ENCODE measurements around the gene ZBED2. TPM values are rescaled to one million over a fixed set of nuclear protein-coding genes. Genes with fewer than 3 reads are reported as not detected.

The ZBED2 gene
- total RNA-seq, 4 donors from 2014 or later, result 0.35 TPM; not detected in 3

- DNase-seq, result no peak
- no peaks in the 10 kb centered on the region for H3K9me3 ChIP-seq
- no peaks in the 10 kb centered on the region for H3K4me1 ChIP-seq
- TF ChIP-seq POLR2A (IDR thresholded peaks at IDR 0.05), result no peak
- TF ChIP-seq, protein P1, sequence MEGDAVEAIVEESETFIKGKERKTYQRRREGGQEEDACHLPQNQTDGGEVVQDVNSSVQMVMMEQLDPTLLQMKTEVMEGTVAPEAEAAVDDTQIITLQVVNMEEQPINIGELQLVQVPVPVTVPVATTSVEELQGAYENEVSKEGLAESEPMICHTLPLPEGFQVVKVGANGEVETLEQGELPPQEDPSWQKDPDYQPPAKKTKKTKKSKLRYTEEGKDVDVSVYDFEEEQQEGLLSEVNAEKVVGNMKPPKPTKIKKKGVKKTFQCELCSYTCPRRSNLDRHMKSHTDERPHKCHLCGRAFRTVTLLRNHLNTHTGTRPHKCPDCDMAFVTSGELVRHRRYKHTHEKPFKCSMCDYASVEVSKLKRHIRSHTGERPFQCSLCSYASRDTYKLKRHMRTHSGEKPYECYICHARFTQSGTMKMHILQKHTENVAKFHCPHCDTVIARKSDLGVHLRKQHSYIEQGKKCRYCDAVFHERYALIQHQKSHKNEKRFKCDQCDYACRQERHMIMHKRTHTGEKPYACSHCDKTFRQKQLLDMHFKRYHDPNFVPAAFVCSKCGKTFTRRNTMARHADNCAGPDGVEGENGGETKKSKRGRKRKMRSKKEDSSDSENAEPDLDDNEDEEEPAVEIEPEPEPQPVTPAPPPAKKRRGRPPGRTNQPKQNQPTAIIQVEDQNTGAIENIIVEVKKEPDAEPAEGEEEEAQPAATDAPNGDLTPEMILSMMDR (IDR thresholded peaks at IDR 0.05), result no peak
- H3K27me3 ChIP-seq, result no peaks in the 10 kb centered on the region
- H3K4me3 ChIP-seq, result no peak overlapping the region
- intact Hi-C loops (cut with DNase I; ENCODE audit: low total_unique reads), result no loop called here
- no peak overlapping the region for H3K27ac ChIP-seq
- no peaks in the 10 kb centered on the region for H3K36me3 ChIP-seq
Observed at GRCh38 chr3:111592143-111592542, 3.0 kb downstream of the ZBED2 start.

DNA sequence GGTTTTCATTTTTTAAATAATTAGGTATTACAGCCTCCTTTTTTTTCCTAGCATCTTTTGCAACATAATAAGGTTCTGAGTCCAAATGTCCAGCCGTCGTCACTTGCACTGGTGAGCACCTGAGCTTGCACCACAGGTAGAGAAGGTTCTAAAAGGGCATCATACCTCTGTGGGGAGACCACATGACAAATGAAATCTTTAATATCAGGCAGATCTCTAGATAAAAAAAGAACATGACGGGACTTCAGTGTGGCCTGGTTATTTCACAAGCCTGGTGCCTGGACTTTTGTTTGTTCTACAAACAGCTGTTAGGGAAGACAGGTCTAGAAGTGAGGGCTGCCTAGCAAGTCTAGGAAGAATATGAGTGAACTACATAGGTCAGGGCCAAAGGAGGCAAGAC lies 3.6 kb downstream of the ZBED2 start:
- Histone ChIP-seq H3K27me3 (no peaks in the 10 kb centered on the region), H3K4me3 (no peak overlapping the region), H3K4me1 (no peaks in the 10 kb centered on the region), H3K27ac (no peak overlapping the region), H3K36me3 (no peaks in the 10 kb centered on the region), H3K9me3 (no peaks in the 10 kb centered on the region)
- intact Hi-C loops (cut with DNase I; ENCODE audit: low total_unique reads), result no loop called here
- DNase-seq, result no peak
- TF ChIP-seq POLR2A (IDR thresholded peaks at IDR 0.05), result no peak
- TF ChIP-seq, protein P1 (IDR thresholded peaks at IDR 0.05), result no peak

DNA sequence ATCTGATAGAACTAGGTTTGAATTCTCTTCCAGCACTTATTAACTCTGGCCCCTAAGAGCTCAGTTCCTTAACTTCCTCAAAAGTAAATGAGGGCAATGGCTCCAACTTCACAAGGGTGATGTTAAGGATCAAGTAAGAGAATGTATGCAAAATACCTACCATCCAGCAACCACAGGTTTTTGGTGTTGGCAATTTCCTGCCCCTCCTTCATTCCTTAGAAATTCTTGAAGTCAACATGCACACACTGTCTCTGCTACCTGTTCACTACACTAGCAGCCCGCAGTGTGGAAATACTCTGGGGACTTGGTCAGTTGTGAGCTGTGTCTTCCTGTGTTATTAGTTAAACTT lies 5.0 kb downstream of the ZBED2 start:
- no peak for TF ChIP-seq POLR2A (IDR thresholded peaks at IDR 0.05)
- TF ChIP-seq, protein P1 (IDR thresholded peaks at IDR 0.05), result no peak
- H3K4me1 ChIP-seq, result no peaks in the 10 kb centered on the region
- no peaks in the 10 kb centered on the region for H3K36me3 ChIP-seq
- no peak overlapping the region for H3K4me3 ChIP-seq
- DNase-seq, result no peak
- H3K27me3 ChIP-seq, result no peaks in the 10 kb centered on the region
- intact Hi-C loops (cut with DNase I; ENCODE audit: low total_unique reads), result no loop called here
- no peaks in the 10 kb centered on the region for H3K9me3 ChIP-seq
- no peak overlapping the region for H3K27ac ChIP-seq

GRCh38 chr3:111589303-111590142 lies 5.6 kb downstream of the ZBED2 start:
- TF ChIP-seq, protein P1 (IDR thresholded peaks at IDR 0.05), result no peak
- TF ChIP-seq POLR2A (IDR thresholded peaks at IDR 0.05), result no peak

DNA sequence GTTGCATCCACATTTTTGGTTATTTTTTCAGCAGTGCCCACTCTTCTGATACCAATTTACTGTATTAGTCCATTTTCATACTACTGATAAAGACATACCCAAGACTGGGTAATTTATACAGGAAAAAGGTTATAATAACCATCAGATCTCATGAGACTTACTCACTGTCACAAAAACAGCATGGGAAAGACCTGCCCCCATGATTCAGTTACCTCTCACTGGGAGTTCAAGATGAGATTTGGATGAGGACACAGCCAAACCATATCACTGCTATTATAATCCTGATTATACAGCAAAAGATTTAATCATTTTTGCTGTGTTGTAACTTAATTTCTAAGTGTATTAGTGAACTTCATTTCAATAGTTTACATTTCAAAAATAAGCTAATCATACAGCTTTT lies 6.6 kb downstream of the ZBED2 start:
- Histone ChIP-seq H3K4me1 (no peaks in the 10 kb centered on the region), H3K36me3 (no peaks in the 10 kb centered on the region), H3K27ac (no peak overlapping the region), H3K9me3 (no peaks in the 10 kb centered on the region), H3K27me3 (no peaks in the 10 kb centered on the region), H3K4me3 (no peak overlapping the region)
- intact Hi-C loops (cut with DNase I; ENCODE audit: low total_unique reads), result no loop called here
- DNase-seq, result no peak
- TF ChIP-seq, protein P1 (IDR thresholded peaks at IDR 0.05), result no peak
- TF ChIP-seq POLR2A (IDR thresholded peaks at IDR 0.05), result no peak

More at GRCh38 chr3:111589303-111590142, 5.6 kb downstream of the ZBED2 start:
- no peak overlapping the region for H3K4me3 ChIP-seq
- H3K36me3 ChIP-seq, result no peaks in the 10 kb centered on the region
- DNase-seq, result no peak
- no peak overlapping the region for H3K27ac ChIP-seq
- intact Hi-C loops (cut with DNase I; ENCODE audit: low total_unique reads), result no loop called here
- no peaks in the 10 kb centered on the region for H3K27me3 ChIP-seq
- no peaks in the 10 kb centered on the region for H3K4me1 ChIP-seq
- H3K9me3 ChIP-seq, result no peaks in the 10 kb centered on the region
